ENCODE results near the gene KANSL1L.

KANSL1L gene

GRCh38 chr2:210072922-210073509 lies 98.2 kb downstream of the KANSL1L start:
- H3K4me3 ChIP-seq (ENCODE audit: low read length) = no peak overlapping the region
- peak; percentile 61 for DNase-seq (ENCODE audit: low read depth)
- peak; percentile 80 for TF ChIP-seq CTCF (conservative IDR thresholded peaks at IDR 0.05; ENCODE audit: low read length)

- no peak overlapping the region for H3K4me3 ChIP-seq (ENCODE audit: low read length)
- DNase-seq (ENCODE audit: low read depth) = no peak
- no peak for TF ChIP-seq CTCF (conservative IDR thresholded peaks at IDR 0.05; ENCODE audit: low read length)
Observed at GRCh38 chr2:210072493-210072892, 98.7 kb downstream of the KANSL1L start.

- no peak for TF ChIP-seq CTCF (conservative IDR thresholded peaks at IDR 0.05; ENCODE audit: low read length)
- H3K4me3 ChIP-seq (ENCODE audit: low read length) = no peak overlapping the region
- no peak for DNase-seq (ENCODE audit: low read depth)
Observed at GRCh38 chr2:210063306-210063705, 107.9 kb downstream of the KANSL1L start.

GRCh38 chr2:210055825-210056224 lies 115.4 kb downstream of the KANSL1L start:
- no peak overlapping the region for H3K4me3 ChIP-seq (ENCODE audit: low read length)
- TF ChIP-seq CTCF (conservative IDR thresholded peaks at IDR 0.05; ENCODE audit: low read length) = no peak
- DNase-seq (ENCODE audit: low read depth) = no peak

GRCh38 chr2:210054696-210055095 lies 116.5 kb downstream of the KANSL1L start:
- no peak for TF ChIP-seq CTCF (conservative IDR thresholded peaks at IDR 0.05; ENCODE audit: low read length)
- no peak overlapping the region for H3K4me3 ChIP-seq (ENCODE audit: low read length)
- no peak for DNase-seq (ENCODE audit: low read depth)

GRCh38 chr2:210050885-210051284 lies 120.3 kb downstream of the KANSL1L start:
- H3K4me3 ChIP-seq (ENCODE audit: low read length) = no peak overlapping the region
- TF ChIP-seq CTCF (conservative IDR thresholded peaks at IDR 0.05; ENCODE audit: low read length) = no peak
- no peak for DNase-seq (ENCODE audit: low read depth)

- no peak overlapping the region for H3K4me3 ChIP-seq (ENCODE audit: low read length)
- no peak for TF ChIP-seq CTCF (conservative IDR thresholded peaks at IDR 0.05; ENCODE audit: low read length)
- no peak for DNase-seq (ENCODE audit: low read depth)
Observed at GRCh38 chr2:210049831-210050230, 121.4 kb downstream of the KANSL1L start.
